CD4-positive, alpha-beta T cell treated with Interleukin-15 for 4 hours (primary cell): ENCODE results near the gene BLMH.
"Not testable (repeated sequence)": the region's sequence is repeated elsewhere in the genome, so short reads cannot be mapped to it uniquely, and the experiment has no call there.

Source experiments
- DNase-seq: peaks from one replicate; pipeline ENCODE4 v3.0.0-alpha.2; 2020; ENCODE audit warnings: low spot score

BLMH gene

DNA sequence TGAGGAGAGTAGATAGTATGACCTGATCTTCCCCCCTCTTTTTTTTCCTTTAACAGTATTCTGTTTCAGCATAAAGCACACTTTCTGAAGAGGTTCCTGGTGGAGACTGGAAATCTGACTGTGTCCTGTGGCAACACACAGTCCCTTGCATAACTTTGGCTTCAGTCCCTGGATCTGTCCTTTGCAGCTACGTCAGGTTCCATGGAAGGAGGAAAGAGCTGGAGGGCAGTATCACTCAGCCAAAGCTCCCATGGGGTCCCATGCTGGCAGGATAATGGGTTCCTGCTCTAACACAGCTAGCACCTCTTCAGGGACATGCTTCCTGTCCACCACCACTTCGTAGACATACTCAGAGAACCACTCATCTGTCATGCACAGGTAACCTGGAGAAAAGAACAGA lies 43.0 kb downstream of the BLMH start:
- DNase-seq, result no peak

DNA sequence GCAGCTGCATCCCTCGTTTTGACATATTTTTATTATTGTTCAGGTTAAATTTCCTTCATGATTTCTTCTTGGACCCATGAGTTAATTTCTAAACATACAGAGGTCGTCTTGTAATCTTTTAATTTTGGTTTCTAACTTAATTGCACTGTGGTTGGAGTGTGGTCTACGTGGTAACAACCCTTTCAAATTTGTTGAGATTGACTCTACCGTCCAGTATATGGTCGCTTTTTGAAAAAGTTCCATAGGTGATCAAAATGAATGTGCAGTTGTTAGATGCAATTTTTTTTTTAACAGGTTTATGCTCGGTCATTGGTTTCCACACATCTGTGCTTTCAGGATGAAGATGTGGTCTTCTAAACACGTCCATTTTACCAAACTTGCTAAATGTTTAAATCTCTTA lies 45.3 kb downstream of the BLMH start:
- DNase-seq, result no peak

DNA sequence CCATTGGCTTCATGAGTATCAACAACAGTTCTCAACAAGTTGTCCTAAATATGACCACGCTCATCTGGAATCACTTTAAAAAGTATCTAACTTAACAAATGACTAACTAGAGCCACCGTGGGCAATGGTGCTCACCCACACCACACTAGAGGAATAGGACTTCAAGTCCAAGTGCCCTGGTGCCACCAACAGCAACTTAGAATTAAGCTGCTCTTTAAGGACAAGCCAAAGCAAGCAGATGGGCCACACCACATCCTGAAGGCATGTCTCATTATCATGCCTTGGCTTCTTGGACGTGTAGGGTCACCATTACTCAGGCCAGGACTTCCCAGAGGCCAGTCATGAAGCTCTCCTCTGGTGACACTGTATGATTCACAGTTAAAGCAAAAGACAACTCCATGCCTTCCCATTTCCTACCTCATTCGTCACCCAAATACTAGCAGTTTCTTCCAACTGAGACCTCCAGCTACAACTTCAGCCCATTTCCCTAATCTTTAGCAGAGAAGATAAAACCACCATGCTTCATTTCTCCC lies 46.8 kb downstream of the BLMH start:
- no peak for DNase-seq

DNA sequence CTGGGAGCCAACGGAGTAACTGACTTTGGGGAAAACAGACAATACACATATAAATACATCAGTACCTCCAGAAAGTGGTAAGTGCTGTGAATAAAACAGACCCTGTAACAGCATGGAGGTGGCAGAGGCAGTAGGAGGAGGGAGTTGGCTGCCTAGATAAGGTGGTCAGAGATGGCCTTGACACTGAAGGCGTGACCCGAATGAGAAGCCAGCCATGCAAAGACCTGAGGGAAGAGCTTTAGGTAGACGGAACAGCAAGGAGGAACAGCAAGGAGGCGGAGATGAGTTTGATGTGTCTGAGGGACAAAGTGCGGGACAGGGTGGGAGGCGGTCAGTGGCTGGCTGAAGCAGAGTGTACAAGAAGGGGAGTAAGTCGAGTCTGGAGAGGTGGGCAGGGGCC lies 48.2 kb downstream of the BLMH start:
- no peak for DNase-seq

DNA sequence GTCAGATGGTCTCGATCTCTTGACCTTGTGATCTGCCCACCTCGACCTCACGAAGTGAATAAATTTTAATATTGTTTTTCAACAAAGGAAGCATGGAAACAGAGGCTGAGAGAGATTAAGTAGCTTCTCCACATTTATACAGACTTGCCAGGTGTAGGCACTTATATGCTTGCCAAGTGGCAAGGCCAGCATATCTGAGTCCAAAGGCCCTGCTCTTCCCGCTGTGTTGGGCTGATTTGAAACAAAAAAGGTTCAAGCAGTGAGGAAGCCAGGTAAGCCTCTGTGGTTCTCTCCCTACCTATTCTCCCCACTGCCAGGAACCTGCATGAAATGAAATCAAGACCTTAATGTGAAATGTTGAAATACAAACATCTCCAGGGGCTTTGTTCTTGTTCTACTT lies 48.7 kb downstream of the BLMH start:
- no peak for DNase-seq

DNA sequence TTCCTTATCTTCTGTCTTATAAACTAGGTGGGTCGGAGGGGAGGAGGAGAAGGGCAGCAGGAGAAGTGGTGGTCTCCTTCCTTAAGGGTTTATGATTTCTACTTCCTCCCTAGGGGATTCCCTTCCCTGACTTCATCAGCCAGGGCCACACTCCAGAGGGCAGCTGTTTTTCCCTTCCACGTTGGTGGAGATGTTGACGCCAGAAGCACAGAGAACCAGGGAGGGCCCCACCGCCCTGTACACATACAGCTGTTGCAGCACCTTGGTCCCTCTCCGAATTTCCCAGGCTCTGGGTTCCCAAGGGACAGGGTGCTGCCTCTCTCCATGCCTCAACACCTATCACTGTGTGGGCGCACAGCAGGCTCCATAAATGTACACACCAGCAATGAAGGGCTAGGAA lies 50.7 kb downstream of the BLMH start:
- DNase-seq, result no peak

DNA sequence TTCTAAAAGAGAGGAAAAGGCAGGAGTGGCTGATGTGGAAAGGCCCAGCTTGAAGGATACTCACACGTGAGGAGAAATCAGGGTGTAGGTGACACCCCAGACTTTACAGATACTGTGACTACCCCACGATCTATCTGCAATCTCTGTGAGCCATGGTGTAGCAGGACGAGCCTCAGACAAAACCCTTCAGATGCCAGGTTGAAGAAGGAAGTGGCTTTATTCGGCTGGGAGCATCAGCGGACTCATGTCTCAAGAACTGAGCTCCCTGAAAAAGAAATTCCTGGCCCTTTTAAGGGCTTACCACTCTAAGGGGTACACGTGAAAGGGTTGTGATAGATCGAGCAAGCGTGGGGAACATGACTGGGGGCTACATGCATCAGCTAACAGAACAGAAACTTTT lies 51.6 kb downstream of the BLMH start:
- no peak for DNase-seq

DNA sequence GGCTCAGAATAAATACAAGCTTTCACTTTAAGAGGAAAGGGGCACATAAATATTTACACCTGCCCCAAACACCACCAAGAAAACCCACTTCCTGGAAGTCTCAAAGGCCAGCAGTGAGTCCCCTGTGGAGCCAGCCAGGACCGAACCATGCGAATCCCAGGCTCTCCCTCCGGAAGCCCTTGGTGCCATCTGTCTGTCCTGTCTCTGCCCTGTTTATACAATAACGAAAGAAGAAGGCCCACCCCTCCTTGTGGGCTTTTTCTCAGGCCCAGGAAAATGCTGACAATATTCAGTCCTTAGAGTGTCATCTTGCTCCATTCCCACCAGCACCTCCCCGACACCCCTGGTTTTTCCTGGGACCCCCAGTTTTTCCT lies 52.7 kb downstream of the BLMH start:
- no peak for DNase-seq

DNA sequence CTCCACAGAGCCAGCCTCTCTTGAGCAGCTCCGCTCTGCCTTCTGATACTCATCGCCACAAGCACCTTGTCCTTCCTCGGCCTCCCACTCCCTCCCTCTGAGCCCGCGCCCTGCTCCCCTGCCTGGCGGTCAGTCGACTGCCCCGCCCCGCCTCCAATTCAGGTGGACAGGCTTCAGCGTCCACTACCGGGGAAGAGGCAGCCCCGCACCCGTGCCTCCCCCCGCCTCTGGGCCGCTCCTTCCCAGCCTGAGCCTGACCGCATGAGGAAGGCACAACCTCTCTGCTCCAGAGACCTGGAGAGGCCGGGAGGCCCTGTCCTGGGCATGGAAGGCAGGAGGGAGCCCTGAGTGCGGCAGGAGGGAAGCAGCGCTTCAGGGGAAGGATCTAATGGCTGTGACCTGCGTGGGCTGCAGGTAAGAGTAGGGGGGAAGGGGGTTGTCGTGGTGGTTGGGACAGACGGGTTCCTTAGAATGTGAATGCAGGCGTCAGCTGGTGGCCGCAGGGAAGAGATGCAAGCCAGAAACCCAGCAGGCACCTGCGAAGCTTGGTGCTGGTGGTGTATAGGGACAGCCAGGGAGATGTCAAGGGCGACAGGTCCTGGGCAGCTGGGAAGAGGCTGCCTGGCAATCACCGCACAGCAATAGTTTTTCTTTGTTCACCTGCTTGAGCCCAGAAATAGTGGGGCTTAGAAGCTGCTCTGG lies 53.2 kb downstream of the BLMH start:
- DNase-seq, result no peak

DNA sequence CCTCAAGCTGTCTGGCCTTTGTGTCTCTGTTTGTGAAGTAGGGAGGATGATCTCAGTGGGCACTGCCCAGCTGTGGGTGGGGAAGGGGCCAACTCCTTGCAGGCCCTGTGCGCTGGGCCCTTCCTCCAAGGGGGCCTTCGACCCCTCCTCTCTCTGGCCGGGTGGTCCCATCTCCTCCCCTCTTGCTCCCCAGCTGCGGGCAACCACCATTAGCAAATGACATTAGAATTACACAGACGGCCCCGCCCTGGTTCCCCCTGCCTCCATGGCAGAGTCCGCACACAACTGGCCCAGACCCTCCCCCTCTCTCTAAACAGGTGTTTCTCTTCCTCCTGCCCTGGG lies 53.8 kb downstream of the BLMH start:
- DNase-seq, result no peak

DNA sequence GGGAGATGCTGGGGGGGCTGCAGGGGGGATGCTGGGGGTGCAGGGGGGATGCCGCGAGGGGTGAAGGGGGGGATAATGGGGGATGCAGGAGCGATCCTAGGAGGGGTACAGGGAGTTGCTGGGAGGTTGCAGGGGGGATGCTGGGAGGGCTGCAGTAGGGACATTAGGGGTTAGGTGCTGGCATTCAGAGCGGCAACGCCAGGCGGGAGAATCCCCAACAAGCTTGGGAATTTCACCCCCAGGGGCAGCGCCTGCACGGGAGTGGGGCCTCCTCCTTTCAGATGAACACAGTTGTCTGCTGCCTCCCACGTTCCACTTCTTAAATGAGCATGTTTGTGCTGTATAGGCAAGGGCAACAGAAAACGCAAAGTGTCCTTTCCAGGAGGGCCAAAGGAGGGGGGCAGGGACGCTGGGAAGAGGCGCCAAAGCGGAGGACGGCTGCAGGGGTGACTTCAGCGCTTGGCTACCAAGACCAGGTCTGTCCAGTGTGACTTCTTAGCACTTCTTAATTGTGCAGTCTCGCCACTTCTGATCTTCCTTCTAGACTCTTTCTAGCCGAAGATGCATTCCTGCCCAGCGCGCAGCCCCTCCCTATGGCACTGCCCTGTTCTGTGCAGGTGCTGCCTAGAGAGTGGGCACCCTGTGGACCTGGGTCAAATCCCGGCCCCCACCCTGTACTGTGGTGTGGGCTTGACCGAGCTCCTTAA lies 54.3 kb downstream of the BLMH start:
- DNase-seq, result no peak

DNA sequence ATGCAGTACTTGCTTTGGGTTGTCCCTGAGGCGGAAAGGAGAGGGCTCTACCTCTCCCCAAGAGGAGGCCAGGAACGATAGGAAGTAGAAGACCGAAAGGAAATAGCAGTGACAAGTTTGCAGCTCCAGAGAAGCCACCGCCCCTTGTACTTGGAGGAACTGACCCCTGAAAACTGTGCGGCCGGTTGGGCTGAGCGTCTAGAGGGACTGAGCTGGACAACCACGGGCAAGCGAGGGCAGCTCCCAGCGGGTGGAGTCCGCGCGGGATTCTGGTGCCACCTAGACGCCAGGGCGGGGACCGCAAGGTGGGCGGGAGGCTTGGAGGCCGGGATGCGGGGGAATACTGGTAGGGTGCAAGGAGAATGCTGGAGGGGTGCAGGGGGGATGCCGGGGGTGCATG lies 55.0 kb downstream of the BLMH start:
- no peak for DNase-seq

DNA sequence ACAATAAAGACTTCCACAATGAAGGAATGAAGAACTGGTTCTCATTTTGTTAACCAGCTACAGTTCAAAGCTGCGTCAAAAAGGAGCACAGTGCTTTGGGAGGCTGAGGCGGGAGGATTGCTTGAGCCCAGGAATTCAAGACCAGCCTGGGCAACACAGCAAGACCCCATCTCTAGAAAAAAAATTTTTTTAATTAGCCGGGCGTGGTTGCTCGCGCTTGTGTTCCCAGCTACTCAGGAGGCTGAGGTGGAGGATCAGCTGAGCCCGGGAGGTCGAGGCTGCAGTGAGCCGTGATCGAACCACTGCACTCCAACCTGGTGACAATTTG lies 55.5 kb downstream of the BLMH start:
- no peak for DNase-seq

DNA sequence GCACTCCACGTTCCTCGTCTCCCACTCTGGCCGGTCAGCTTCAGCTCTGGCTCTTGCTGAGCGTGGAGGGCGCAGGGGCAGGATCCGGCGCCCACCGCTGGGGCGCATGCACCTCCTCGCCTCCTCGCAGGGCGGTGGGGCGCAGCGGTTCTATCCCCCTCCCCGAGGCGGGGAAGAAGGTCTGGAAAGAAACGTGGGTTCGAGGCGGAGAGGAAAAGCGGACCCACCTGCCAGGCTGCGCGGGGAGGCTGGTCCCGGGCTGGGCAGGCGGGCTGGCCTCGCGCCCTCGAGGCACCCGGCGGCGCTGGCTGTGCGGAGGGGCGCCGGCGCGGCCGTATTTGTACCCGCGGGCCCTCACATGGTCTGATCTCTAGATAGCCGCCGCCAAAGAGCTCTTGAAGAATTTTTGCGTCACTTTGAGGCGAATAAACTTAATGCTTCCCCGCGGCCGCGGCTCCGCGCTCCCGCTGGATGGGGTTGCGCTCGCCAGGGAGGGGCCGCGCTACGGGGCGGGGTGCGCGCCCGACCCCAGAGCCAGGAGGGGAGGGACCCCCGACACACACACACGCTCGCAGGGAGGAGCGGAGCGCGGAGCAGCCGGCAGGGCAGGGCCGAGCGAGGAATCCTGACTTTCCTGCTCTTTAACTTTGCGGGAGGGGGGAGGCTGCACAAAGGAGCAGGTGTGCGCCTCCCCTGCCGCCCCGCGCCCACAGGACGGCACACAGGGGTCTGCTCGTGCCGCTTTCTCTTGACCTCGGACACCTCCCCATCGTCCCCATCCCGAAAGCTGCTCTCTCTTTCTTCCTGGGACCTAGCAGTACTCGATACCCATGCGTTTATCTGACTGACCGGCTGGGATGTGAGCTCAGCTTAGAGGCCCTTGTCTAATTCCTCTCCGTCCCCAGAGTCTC lies 56.1 kb downstream of the BLMH start, which contains the start of gene SLC6A4:
Gene SLC6A4, minus strand, starts transcription at position 312 of the 911 bp plus-strand sequence. CDS start 13,739 bp downstream, outside the sequence.
- DNase-seq, result no peak

DNA sequence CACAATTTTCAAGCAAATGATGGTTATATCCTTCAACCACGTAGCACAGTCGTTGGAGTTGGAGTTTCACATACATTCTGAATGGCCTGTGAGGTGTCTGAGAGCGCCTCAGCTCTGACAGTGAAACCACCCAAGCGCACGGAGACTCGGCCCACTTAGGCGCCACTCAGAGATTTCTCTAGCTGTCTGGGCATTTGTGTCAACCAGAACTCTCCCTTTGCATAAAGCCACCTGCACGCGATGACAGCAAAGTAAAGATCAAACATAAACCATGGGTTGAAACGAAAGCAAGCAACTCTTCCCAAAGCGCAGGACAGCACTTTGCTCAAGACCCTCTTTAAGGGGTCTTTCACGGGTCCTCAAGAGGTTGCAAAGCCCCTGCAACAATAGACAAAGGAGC lies 56.8 kb downstream of the BLMH start:
- DNase-seq, result no peak

DNA sequence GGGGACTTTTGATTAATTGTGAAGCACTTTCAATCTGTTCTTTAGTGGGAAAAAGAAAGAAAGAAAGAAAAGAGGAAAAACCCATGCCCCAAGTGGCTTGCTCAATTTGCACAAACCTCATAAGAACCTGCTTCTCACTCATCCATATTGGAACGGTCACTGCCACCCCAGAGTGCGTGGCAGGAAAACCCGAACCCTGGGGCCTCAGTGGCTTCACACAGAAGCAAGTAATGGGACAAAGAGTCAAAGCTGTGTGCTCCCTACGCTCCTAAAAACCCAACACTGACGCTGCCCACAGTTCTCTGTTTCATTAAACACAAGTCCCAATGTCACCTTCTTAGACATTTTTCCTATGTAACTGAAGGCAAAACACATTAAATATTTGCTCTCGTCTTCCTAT lies 57.4 kb downstream of the BLMH start:
- DNase-seq, result no peak

DNA sequence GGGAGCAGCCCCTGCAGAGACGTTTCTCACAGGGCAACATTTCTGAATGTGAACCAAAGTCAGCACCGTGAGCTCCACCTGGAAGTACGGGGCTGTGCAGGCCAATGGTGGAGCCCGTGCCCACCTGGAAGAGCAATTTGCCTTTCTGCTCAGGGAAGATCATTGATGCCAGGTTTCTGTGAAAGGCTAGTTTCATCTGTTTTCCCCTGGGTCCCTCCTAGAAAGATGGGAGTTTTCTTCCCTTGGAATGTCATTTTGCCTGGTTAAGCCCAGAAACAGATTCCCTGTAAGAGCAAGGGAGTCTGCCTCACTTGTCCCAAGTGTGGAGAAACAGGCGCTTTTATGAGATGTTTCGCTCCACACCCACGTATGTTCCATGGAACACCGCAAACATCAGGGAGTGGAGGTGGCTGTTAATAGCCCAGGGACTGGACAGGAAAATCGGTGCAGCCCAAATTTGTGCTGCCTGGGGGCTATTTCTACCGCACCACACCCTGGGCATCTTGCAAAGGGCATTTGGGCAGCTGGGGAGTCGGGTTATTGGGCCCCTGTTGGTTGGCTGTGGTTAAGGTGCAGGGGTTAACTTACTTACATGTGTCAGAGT lies 58.8 kb downstream of the BLMH start:
- no peak for DNase-seq

DNA sequence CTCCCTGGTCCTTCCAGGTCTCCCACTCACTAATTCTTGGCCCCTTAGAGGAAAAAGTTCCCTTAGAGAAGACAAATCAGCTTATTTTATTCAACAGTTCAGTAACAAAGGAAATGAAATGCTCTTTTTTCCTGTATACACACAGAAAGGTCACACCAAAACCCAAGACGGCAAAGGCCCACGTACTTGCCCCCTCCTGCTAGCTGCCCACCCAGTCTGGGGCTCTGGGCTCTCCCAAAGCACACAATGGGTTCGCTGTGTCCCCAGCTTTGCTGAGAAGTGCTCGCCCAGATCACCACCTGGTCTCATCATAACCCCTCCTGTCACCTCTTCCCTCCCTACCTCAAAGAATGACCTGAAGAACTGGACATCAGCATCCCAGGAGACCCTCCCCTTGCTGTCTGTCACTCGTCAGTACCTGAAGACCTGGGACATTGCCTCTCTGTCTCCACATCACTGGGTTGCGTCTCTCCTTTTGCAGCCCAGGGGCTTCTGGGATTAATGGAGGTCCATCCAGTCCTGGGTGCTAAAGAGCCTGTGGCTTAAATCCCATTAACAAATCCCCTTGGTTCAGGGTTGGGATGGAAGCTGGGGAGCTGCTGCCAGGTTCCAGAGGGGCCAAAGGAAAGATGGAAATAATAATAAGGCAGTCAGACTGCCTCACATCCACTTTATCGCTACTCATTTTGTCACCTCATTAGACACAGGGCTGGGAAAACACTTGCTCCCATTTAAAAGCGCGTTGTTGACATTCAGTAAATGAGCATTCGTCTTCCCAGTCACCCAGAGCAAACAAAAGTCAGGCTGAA lies 59.5 kb downstream of the BLMH start:
- no peak for DNase-seq

DNA sequence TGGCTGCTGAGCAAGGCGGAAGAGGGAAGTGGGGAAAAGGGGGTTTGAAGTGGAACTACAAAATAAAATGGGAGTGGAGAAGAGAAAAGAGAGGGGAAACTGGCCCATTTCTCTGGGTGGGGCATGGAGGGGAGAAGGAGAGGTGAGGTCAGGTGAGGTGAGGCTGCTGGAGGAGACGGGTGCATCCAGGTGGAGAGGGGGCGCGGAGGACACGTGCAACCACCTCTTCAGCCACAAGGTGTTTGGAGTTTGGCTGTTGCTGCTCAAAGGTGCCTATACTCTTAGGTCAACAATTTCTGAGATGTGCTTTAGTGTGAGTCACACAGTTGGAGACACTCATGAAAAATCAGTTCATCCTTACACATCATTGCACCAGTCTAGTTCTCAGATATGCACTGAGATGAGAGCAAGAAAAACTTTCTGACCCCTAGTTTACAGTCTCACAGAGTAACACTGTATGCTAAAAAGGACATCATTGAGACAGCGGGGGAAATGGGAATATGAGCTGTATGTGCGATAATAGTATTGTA lies 61.1 kb downstream of the BLMH start:
- DNase-seq, result no peak

DNA sequence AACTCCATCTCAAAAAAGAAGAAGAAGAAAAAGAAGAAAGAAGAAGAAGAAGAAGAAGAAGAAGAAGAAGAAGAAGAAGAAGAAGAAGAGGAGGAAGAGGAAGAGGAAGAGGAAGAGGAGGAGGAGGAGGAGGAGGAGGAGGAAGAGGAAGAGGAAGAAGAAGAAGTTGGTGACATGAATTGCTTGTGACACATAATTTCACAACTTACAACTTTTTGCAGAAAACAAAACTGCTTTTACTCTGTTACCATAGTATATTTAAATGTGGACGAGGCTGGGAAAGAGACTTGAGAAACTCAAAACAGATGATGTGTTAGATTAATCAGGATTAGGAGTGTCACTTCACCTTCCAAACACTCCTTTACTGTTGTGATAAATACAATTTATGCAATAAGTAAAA lies 61.7 kb downstream of the BLMH start:
- not testable (repeated sequence) for DNase-seq

DNA sequence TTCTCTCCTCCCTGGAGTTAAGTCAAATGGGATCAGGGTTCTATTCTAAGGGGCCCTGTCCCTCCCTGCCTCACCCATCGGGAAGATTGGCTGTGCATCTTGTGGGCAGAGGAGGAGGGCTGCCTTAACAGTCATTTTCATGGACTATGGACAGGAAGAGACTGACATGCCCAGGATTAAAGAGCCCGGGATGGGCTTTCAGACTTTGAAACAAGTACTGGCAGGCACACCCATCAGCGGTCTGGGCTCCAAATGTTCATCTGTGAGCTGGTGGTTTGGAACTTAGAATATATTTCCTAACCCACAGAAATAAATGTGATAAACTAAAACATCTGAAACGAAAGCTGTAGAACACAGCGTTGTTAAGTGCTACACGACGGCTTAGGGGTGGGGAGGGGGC lies 62.7 kb downstream of the BLMH start:
- DNase-seq, result no peak
